H1 (cell line): Measurements from ENCODE around the gene PTGER3. TPM values are rescaled to one million over a fixed set of nuclear protein-coding genes. Genes with fewer than 3 reads are reported as not detected.

ENCODE experiments used
- CTCF ChIA-PET: fragments of 300-600 bp; sonication (Branson Sonifier 250); formaldehyde crosslinking; loops from one replicate; lab custom pipeline; 2021; ENCODE audit not compliant: partially characterized antibody; lab: Charles Lee
- POLR2A ChIA-PET: fragments of 300-600 bp; sonication (Branson Sonifier 250); formaldehyde crosslinking; loops from one replicate; lab custom pipeline; 2021; ENCODE audit warnings: inconsistent platforms; ENCODE audit not compliant: partially characterized antibody; lab: Charles Lee
- DNase-seq, 2 experiments: peaks; one replicate each; pipeline versions ENCODE4 v3.0.0 to v3.0.0-alpha.2; 2010 to 2022; ENCODE audit warnings: low spot score in 2 of 2, low read depth in 1 of 2, mixed read lengths in 1 of 2
- FAIRE-seq: peaks from 2 replicates; lab custom pipeline; 2011; peaks lifted over from hg19 to GRCh38; lab: Jason Lieb, UNC
- H2AFZ ChIP-seq: 2 replicates; pipeline ENCODE4 v1.8.1; 2012; ENCODE audit warnings: low read length, inconsistent platforms
- H2AK5ac ChIP-seq: 2 replicates; pipeline ENCODE4 v1.6.1; 2013; ENCODE audit warnings: low read depth, low read length
- H2BK120ac ChIP-seq: replicated peaks from 2 replicates; pipeline ENCODE3; 2013; ENCODE audit warnings: low read depth, low read length, inconsistent platforms
- H2BK12ac ChIP-seq: 2 replicates; pipeline ENCODE4 v1.6.1; 2013; ENCODE audit warnings: low read depth, low read length
- H2BK15ac ChIP-seq: 2 replicates; pipeline ENCODE4 v1.6.1; 2013; ENCODE audit warnings: low read length
- H2BK20ac ChIP-seq: 2 replicates; pipeline ENCODE4 v1.6.1; 2013; ENCODE audit warnings: low read length
- H2BK5ac ChIP-seq: 2 replicates; pipeline ENCODE4 v1.6.1; 2013; ENCODE audit warnings: low read depth, low read length
- H3K14ac ChIP-seq: 2 replicates; pipeline ENCODE4 v1.6.1; 2013; ENCODE audit warnings: inconsistent platforms; ENCODE audit not compliant: insufficient read length
- H3K18ac ChIP-seq: 2 replicates; pipeline ENCODE4 v1.6.1; 2013; ENCODE audit warnings: low read length; ENCODE audit errors: extremely low read depth
- H3K23ac ChIP-seq: 2 replicates; pipeline ENCODE4 v1.6.1; 2013; ENCODE audit warnings: inconsistent platforms; ENCODE audit not compliant: insufficient read length
- H3K23me2 ChIP-seq: 2 replicates; pipeline ENCODE4 v1.6.1; 2013; ENCODE audit warnings: low read depth, low read length
- H3K27ac ChIP-seq: 2 replicates; pipeline ENCODE4 v1.6.1; 2011; ENCODE audit warnings: low read depth, low read length, inconsistent platforms
- H3K27me3 ChIP-seq, 4 experiments: replicated peaks in 1 of 4; 1 replicate in 1 of 4; 2 replicates in 3 of 4; pipeline versions ENCODE4 v1.6.1 to v1.8.1; 2011 to 2013; ENCODE audit warnings: low read length in 3 of 4, mild to moderate bottlenecking in 3 of 4, inconsistent platforms in 2 of 4, mixed read lengths in 2 of 4, moderate library complexity in 1 of 4; ENCODE audit not compliant: control insufficient read depth in 3 of 4, insufficient read depth in 3 of 4; ENCODE audit errors: extremely low read depth in 1 of 4
- H3K36me3 ChIP-seq, 4 experiments: 2 replicates each; pipeline versions ENCODE4 v1.6.1 to v1.8.1; 2011 to 2013; ENCODE audit warnings: mild to moderate bottlenecking in 4 of 4, low read length in 3 of 4, moderate library complexity in 2 of 4, control low read depth in 1 of 4, inconsistent platforms in 1 of 4; ENCODE audit not compliant: insufficient read depth in 4 of 4, control insufficient read depth in 2 of 4
- H3K4ac ChIP-seq: replicated peaks from 2 replicates; pipeline ENCODE3; 2013; ENCODE audit warnings: low read length, low read depth, mixed read lengths, inconsistent platforms; ENCODE audit not compliant: insufficient read length
- H3K4me1 ChIP-seq, 4 experiments: replicated peaks in 1 of 4; 1 replicate in 1 of 4; 2 replicates in 3 of 4; pipeline versions ENCODE4 v1.6.1 to v1.8.1; 2011 to 2013; ENCODE audit warnings: low read length in 3 of 4, inconsistent platforms in 2 of 4, mixed read lengths in 1 of 4; ENCODE audit not compliant: insufficient read depth in 4 of 4, control insufficient read depth in 3 of 4
- H3K4me2 ChIP-seq, 2 experiments: 2 replicates each; pipeline versions ENCODE4 v1.6.1 to v1.8.1; 2011 to 2013; ENCODE audit warnings: low read depth in 2 of 2, low read length in 2 of 2, control low read depth in 1 of 2, inconsistent platforms in 1 of 2, mild to moderate bottlenecking in 1 of 2; ENCODE audit not compliant: insufficient read depth in 1 of 2
- H3K4me3 ChIP-seq, 4 experiments: fragments of 200-600, 300-600 bp in 1 of 4; sonication (generic), shearing (Covaris generic), sonication (Bioruptor Twin) in 1 of 4; 2 replicates each; pipeline versions ENCODE4 v1.5.1 to v1.8.1; 2011 to 2016; ENCODE audit warnings: low read length in 4 of 4, low read depth in 3 of 4, control low read depth in 2 of 4, inconsistent platforms in 2 of 4, mild to moderate bottlenecking in 2 of 4, mixed read lengths in 1 of 4, moderate library complexity in 1 of 4; ENCODE audit not compliant: insufficient read depth in 2 of 4; ENCODE audit errors: extremely low read depth in 1 of 4
- H3K56ac ChIP-seq: replicated peaks from 2 replicates; pipeline ENCODE3; 2013; ENCODE audit warnings: low read depth, mild to moderate bottlenecking, mixed read lengths, low read length, inconsistent platforms; ENCODE audit not compliant: insufficient read length
- H3K79me1 ChIP-seq: 2 replicates; pipeline ENCODE4 v1.6.1; 2013; ENCODE audit warnings: low read depth, low read length, control low read depth
- H3K79me2 ChIP-seq, 2 experiments: 2 replicates each; pipeline versions ENCODE4 v1.6.1 to v1.8.1; 2012 to 2013; ENCODE audit warnings: low read length in 2 of 2, mild to moderate bottlenecking in 2 of 2, inconsistent platforms in 1 of 2; ENCODE audit not compliant: insufficient read depth in 2 of 2, control insufficient read depth in 1 of 2
- H3K9ac ChIP-seq, 4 experiments: replicated peaks in 1 of 4; 1 replicate in 1 of 4; 2 replicates in 3 of 4; pipeline versions ENCODE4 v1.6.1 to v1.8.1; 2011 to 2013; ENCODE audit warnings: low read depth in 3 of 4, low read length in 3 of 4, control low read depth in 2 of 4, mild to moderate bottlenecking in 2 of 4, moderate library complexity in 2 of 4, inconsistent platforms in 1 of 4; ENCODE audit errors: extremely low read depth in 1 of 4
- H3K9me3 ChIP-seq, 2 experiments: 2 replicates each; pipeline versions ENCODE4 v1.6.1 to v1.8.1; 2012 to 2013; ENCODE audit warnings: mild to moderate bottlenecking in 2 of 2, moderate library complexity in 2 of 2, control low read depth in 1 of 2, inconsistent platforms in 1 of 2, low read depth in 1 of 2, low read length in 1 of 2, mixed read lengths in 1 of 2; ENCODE audit not compliant: insufficient read depth in 2 of 2
- H4K20me1 ChIP-seq, 2 experiments: replicated peaks in 1 of 2; 2 replicates each; pipeline versions ENCODE3 to v1.8.1; 2011 to 2013; ENCODE audit warnings: inconsistent platforms in 2 of 2, low read length in 2 of 2, mild to moderate bottlenecking in 1 of 2; ENCODE audit not compliant: insufficient read depth in 2 of 2, control insufficient read depth in 1 of 2
- H4K5ac ChIP-seq: 2 replicates; pipeline ENCODE4 v1.6.1; 2013; ENCODE audit warnings: low read length, low read depth, mixed read lengths, inconsistent platforms; ENCODE audit not compliant: insufficient read length
- H4K8ac ChIP-seq: 2 replicates; pipeline ENCODE4 v1.8.0; 2013; ENCODE audit warnings: mild to moderate bottlenecking, moderate library complexity, low read length, inconsistent platforms; ENCODE audit not compliant: insufficient read depth; ENCODE audit errors: extremely low read depth
- H4K91ac ChIP-seq: replicated peaks from 2 replicates; pipeline ENCODE3; 2013; ENCODE audit warnings: low read length, mixed read lengths, inconsistent platforms; ENCODE audit not compliant: insufficient read length
- ASH2L ChIP-seq: fragments of 200-600, 300-600 bp; sonication (generic); IDR thresholded peaks from one replicate; pipeline ENCODE4 v1.7.1; 2017; ENCODE audit warnings: low read length
- NANOG ChIP-seq: IDR thresholded peaks from 2 replicates; pipeline ENCODE4 v1.6.1; 2011; ENCODE audit warnings: low read length, low read depth, mild to moderate bottlenecking, inconsistent platforms; ENCODE audit not compliant: insufficient read depth, poor library complexity, severe bottlenecking
- POLR2AphosphoS5 ChIP-seq: IDR thresholded peaks from 2 replicates; pipeline ENCODE4 v1.6.1; 2011; ENCODE audit warnings: low read depth, low read length
- SP4 ChIP-seq: IDR thresholded peaks from 2 replicates; pipeline ENCODE4 v1.6.1; 2012; ENCODE audit warnings: low read length, inconsistent platforms
- TAF1 ChIP-seq: IDR thresholded peaks from 2 replicates; pipeline ENCODE4 v1.6.1; 2011; ENCODE audit warnings: mild to moderate bottlenecking, low read depth, low read length
- TCF12 ChIP-seq: IDR thresholded peaks from 2 replicates; pipeline ENCODE4 v1.6.1; 2011; ENCODE audit warnings: low read depth, mild to moderate bottlenecking, low read length
- WGBS, 2 experiments: shearing (Covaris generic) in 1 of 2; methylation state at CpG; one replicate each; pipeline versions ENCODE4 v1.1.6 to v1.1.7; 2013 to 2015; ENCODE audit warnings: low lambda C conversion rate in 2 of 2, mixed read lengths in 2 of 2, inconsistent platforms in 1 of 2, low coverage in 1 of 2, missing lambda C conversion rate in 1 of 2; ENCODE audit not compliant: insufficient replicate concordance in 2 of 2, insufficient coverage in 1 of 2, insufficient read length in 1 of 2; ENCODE audit errors: extremely low coverage in 1 of 2, missing lambda C conversion rate in 1 of 2; 5-methylcytosine and 5-hydroxymethylcytosine counted together
- polyA plus RNA-seq, 7 experiments: library from polyadenylated mRNA; depleted of rRNA in 3 of 7; stranded (reverse) in 5 of 7; unstranded in 2 of 7; fragments of >200 nt in 5 of 7; fragments of 200-250 nt in 2 of 7; gene quantifications; 1 replicate in 5 of 7; 2 replicates in 1 of 7; 4 replicates in 1 of 7; pipeline versions ENCODE4 v1.2.1 to v1.2.3, GENCODE V29; 2011 to 2013; ENCODE audit warnings: missing spikeins in 2 of 7, mixed read lengths in 2 of 7
- total RNA-seq: library from RNA; stranded (reverse); fragmentation: NEBNext Ultra II Directional; extraction: Animal tissue kit (Norgen Biotek cat#: 25700); gene quantifications from 2 replicates; pipeline ENCODE4 v1.2.1, GENCODE V29; 2021
- TF ChIP-seq, protein P1 (sequence below), 3 experiments: IDR thresholded peaks; 1 replicate in 2 of 3; 2 replicates in 1 of 3; pipeline versions ENCODE4 v1.5.1 to v1.6.1; 2011; ENCODE audit warnings: low read length in 3 of 3, mild to moderate bottlenecking in 3 of 3, inconsistent platforms in 2 of 3, low read depth in 1 of 3, moderate library complexity in 1 of 3; ENCODE audit not compliant: insufficient read depth in 1 of 3; ENCODE audit errors: control extremely low read depth in 1 of 3
- TF ChIP-seq, protein P2 (sequence below): IDR thresholded peaks from 2 replicates; pipeline ENCODE4 v1.6.1; 2012; ENCODE audit warnings: low read length, inconsistent platforms

PTGER3 gene
- total and polyA plus RNA-seq, 2 of the 8 experiments (the other 6 are each of a cell fraction or from before 2014, with no cell fraction given): 0.38 to 0.82 TPM

GRCh38 chr1:71045463-71046028 lies 2.1 kb downstream of the PTGER3 start:
- Histone ChIP-seq H3K23ac (no peak overlapping the region), H4K8ac (no peak overlapping the region), H3K4me3 (no peak overlapping the region), H3K79me2 (no peaks in the 10 kb centered on the region), H3K56ac (no peak overlapping the region), H3K79me1 (no peaks in the 10 kb centered on the region), H3K27ac (no peak overlapping the region), H2BK5ac (no peak overlapping the region), H2BK12ac (no peak overlapping the region), H4K91ac (no peak overlapping the region), H3K4ac (no peak overlapping the region), H2AK5ac (no peak overlapping the region), H4K20me1 (no peaks in the 10 kb centered on the region), H3K18ac (no peak overlapping the region), H4K5ac (no peak overlapping the region), H2BK20ac (no peak overlapping the region), H2BK15ac (no peak overlapping the region), H3K9me3 (no peaks in the 10 kb centered on the region), H3K27me3 (peaks cover 17 to 28% (median 21%) of the 10 kb centered on the region in 4 experiments), H3K23me2 (peaks cover 10% of the 10 kb centered on the region; the same call in 1 of the 2 replicates), H3K9ac (no peak overlapping the region), H3K4me2 (no peak overlapping the region), H3K14ac (no peak overlapping the region), H3K4me1 (peaks cover 0 to 7% (median 3%) of the 10 kb centered on the region in 4 experiments; a peak in 4 of 7 replicates), H2AFZ (no peak overlapping the region), H2BK120ac (no peak overlapping the region), H3K36me3 (no peaks in the 10 kb centered on the region)
- POLR2A ChIA-PET: interaction anchor here (0.7 to 1.1 kb wide), 2 partner anchors 9 to 326 kb away, joined by 3 read pairs; no protein-coding TSS in a partner anchor
- 88% methylated on average over 12 of the region's 16 CpGs; no CpG with 5 or more reads in 1 of the 2 experiments for WGBS, 2 experiments
- DNase-seq: no peak
- CTCF ChIA-PET: interaction anchor here (0.6 to 2.0 kb wide), 7 partner anchors 9 to 374 kb away, joined by 3 to 5 read pairs (median 3); no protein-coding TSS in a partner anchor
- no peak for TF ChIP-seq NANOG
- no peak for TF ChIP-seq TCF12
- TF ChIP-seq ASH2L: no peak
- TF ChIP-seq SP4: no peak
- TF ChIP-seq, protein P1, sequence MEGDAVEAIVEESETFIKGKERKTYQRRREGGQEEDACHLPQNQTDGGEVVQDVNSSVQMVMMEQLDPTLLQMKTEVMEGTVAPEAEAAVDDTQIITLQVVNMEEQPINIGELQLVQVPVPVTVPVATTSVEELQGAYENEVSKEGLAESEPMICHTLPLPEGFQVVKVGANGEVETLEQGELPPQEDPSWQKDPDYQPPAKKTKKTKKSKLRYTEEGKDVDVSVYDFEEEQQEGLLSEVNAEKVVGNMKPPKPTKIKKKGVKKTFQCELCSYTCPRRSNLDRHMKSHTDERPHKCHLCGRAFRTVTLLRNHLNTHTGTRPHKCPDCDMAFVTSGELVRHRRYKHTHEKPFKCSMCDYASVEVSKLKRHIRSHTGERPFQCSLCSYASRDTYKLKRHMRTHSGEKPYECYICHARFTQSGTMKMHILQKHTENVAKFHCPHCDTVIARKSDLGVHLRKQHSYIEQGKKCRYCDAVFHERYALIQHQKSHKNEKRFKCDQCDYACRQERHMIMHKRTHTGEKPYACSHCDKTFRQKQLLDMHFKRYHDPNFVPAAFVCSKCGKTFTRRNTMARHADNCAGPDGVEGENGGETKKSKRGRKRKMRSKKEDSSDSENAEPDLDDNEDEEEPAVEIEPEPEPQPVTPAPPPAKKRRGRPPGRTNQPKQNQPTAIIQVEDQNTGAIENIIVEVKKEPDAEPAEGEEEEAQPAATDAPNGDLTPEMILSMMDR (IDR thresholded peaks at IDR 0.05; ENCODE audit: control extremely low read depth in 1 of 3, insufficient read depth in 1 of 3, low read depth in 1 of 3, low read length in 3 of 3): no peak
- TF ChIP-seq POLR2AphosphoS5: no peak
- no peak for TF ChIP-seq TAF1
- TF ChIP-seq, protein P2, sequence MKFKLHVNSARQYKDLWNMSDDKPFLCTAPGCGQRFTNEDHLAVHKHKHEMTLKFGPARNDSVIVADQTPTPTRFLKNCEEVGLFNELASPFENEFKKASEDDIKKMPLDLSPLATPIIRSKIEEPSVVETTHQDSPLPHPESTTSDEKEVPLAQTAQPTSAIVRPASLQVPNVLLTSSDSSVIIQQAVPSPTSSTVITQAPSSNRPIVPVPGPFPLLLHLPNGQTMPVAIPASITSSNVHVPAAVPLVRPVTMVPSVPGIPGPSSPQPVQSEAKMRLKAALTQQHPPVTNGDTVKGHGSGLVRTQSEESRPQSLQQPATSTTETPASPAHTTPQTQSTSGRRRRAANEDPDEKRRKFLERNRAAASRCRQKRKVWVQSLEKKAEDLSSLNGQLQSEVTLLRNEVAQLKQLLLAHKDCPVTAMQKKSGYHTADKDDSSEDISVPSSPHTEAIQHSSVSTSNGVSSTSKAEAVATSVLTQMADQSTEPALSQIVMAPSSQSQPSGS: no peak
- no peak for FAIRE-seq
